HepG2 (cell line): ENCODE results near the gene KIAA1958. TPM values are rescaled to one million over a fixed set of nuclear protein-coding genes. Genes with fewer than 3 reads are reported as not detected.

ENCODE experiments used
- ATAC-seq: fragments of 200-7000 bp; cut with Tn5 transposase; 3 replicates; pipeline ENCODE4 v1.9.1; 2020; ENCODE audit warnings: mild to moderate bottlenecking, moderate library complexity
- BruUV-seq: library from RNA; stranded (reverse); fragments of 400-500 nt; replicated peaks from 2 replicates; lab custom pipeline; 2021; lab: Mats Ljungman, UMichigan
- CTCF ChIA-PET: fragments of 300-600 bp; formaldehyde crosslinking; extraction: SDS; loops from one replicate; lab custom pipeline; 2021; ENCODE audit warnings: low total read pairs, inconsistent platforms, low intra/inter-chr PET ratio; lab: Yijun Ruan, JAX
- POLR2A ChIA-PET: fragments of 350-600 bp; sonication (Branson Sonifier 250); formaldehyde crosslinking; loops from one replicate; lab custom pipeline; 2020; ENCODE audit warnings: antibody characterized with exemption, inconsistent platforms; lab: Yijun Ruan, JAX
- DNase-seq: peaks from one replicate; pipeline ENCODE4 v3.0.0-alpha.2; 2015; ENCODE audit warnings: low spot score
- FAIRE-seq: peaks from 3 replicates; lab custom pipeline; 2011; peaks lifted over from hg19 to GRCh38; lab: Jason Lieb, UNC
- H2AFZ ChIP-seq: one replicate; pipeline ENCODE4 v1.6.1; 2011; ENCODE audit warnings: low read length, inconsistent platforms
- H3K27ac ChIP-seq: fragments of 300-600 bp; 3 replicates; pipeline ENCODE4 v1.8.0; 2011; ENCODE audit warnings: mixed run types, mild to moderate bottlenecking, mixed read lengths, low read length, inconsistent platforms; ENCODE audit not compliant: insufficient read depth; ENCODE audit errors: extremely low read length
- H3K27me3 ChIP-seq, 2 experiments: fragments of 200-600 bp in 1 of 2; 2 replicates in 1 of 2; 3 replicates in 1 of 2; pipeline versions ENCODE4 v1.6.0 to v1.8.0; 2011; ENCODE audit warnings: low read length in 2 of 2, mild to moderate bottlenecking in 2 of 2, moderate library complexity in 2 of 2, inconsistent platforms in 1 of 2; ENCODE audit not compliant: insufficient read depth in 2 of 2, control insufficient read depth in 1 of 2
- H3K36me3 ChIP-seq, 2 experiments: fragments of 200-600 bp in 1 of 2; replicated peaks in 1 of 2; 2 replicates in 1 of 2; 3 replicates in 1 of 2; pipeline versions ENCODE4 v1.5.1 to v1.8.0; 2011; ENCODE audit warnings: low read length in 2 of 2, inconsistent platforms in 1 of 2; ENCODE audit not compliant: insufficient read depth in 2 of 2, control insufficient read depth in 1 of 2
- H3K4me1 ChIP-seq: 2 replicates; pipeline ENCODE4 v1.5.1; 2012; ENCODE audit warnings: low read length, inconsistent platforms; ENCODE audit not compliant: insufficient read depth
- H3K4me2 ChIP-seq: 2 replicates; pipeline ENCODE4 v1.6.0; 2011; ENCODE audit warnings: low read depth, low read length, inconsistent platforms
- H3K4me3 ChIP-seq, 3 experiments: fragments of 200-600 bp in 1 of 3; sonication (generic), shearing (Covaris generic) in 1 of 3; replicated peaks in 1 of 3; 2 replicates each; pipeline ENCODE4 v1.5.1; 2011 to 2016; ENCODE audit warnings: low read length in 3 of 3, inconsistent platforms in 2 of 3, low read depth in 2 of 3, mild to moderate bottlenecking in 2 of 3, control low read depth in 1 of 3, mixed read lengths in 1 of 3; ENCODE audit not compliant: insufficient read depth in 1 of 3
- H3K79me2 ChIP-seq: one replicate; pipeline ENCODE4 v1.6.1; 2011; ENCODE audit warnings: low read length, inconsistent platforms; ENCODE audit not compliant: insufficient read depth
- H3K9ac ChIP-seq: 2 replicates; pipeline ENCODE4 v1.6.0; 2011; ENCODE audit warnings: mild to moderate bottlenecking, low read depth, low read length, inconsistent platforms; ENCODE audit not compliant: insufficient read depth
- H3K9me3 ChIP-seq: 2 replicates; pipeline ENCODE4 v1.5.1; 2012; ENCODE audit warnings: mild to moderate bottlenecking, low read length
- H4K20me1 ChIP-seq: 2 replicates; pipeline ENCODE4 v1.6.0; 2011; ENCODE audit warnings: inconsistent platforms, mild to moderate bottlenecking, low read length, moderate library complexity; ENCODE audit not compliant: insufficient read depth
- SMARCE1 ChIP-seq: fragments of 450-650 bp; IDR thresholded peaks from 2 replicates; pipeline ENCODE4 v1.6.1; 2017; ENCODE audit warnings: borderline replicate concordance
- ZNF678 ChIP-seq: sonication (generic); formaldehyde crosslinking; IDR thresholded peaks from 2 replicates; pipeline ENCODE4 v1.4.0; 2020; ENCODE audit warnings: mild to moderate bottlenecking, missing genetic modification reagents
- WGBS: methylation state at CpG from one replicate; pipeline ENCODE4 v1.1.6; 2017; ENCODE audit warnings: low lambda C conversion rate; 5-methylcytosine and 5-hydroxymethylcytosine counted together
- in situ Hi-C: cut with HindIII; loops from 2 replicates; pipeline ENCODE4 v1.10.0; 2017; ENCODE audit warnings: low pct_unique_long_range_greater_than_20kb; ENCODE audit not compliant: extremely low pct_ligation_motif_present
- intact Hi-C: fragments of 100-400 bp; cut with micrococcal nuclease; formaldehyde crosslinking; loops from one replicate; pipeline ENCODE4 v1.10.0; 2022; ENCODE audit not compliant: unreplicated experiment
- polyA plus RNA-seq, 8 experiments: library from polyadenylated mRNA; depleted of rRNA in 3 of 8; stranded (reverse) in 7 of 8; unstranded in 1 of 8; fragments of >200 nt; fragmentation: Illumina TruSeq in 4 of 8; extraction: Trizol in 4 of 8; gene quantifications; 2 replicates each; pipeline versions ENCODE4 v1.2.1 to v1.2.3, GENCODE V29; 2011 to 2016; ENCODE audit warnings: low read depth in 4 of 8, missing spikeins in 1 of 8, mixed read lengths in 1 of 8; ENCODE audit not compliant: insufficient read depth in 1 of 8
- total RNA-seq, 5 experiments: library from RNA; depleted of rRNA; stranded (reverse); fragments of >200 nt; fragmentation: Illumina TruSeq; extraction: Trizol; gene quantifications; 2 replicates each; pipeline ENCODE4 v1.2.3, GENCODE V29; 2016; ENCODE audit warnings: low read depth in 1 of 5

Gene KIAA1958
- total and polyA plus RNA-seq, 2 of the 13 experiments (the other 11 are each of a cell fraction or from before 2014, with no cell fraction given), result 8.5 to 10.3 TPM

- no peak for TF ChIP-seq ZNF678 (CRISPR knock-in tag)
- BruUV-seq, result no TSS peak
- Histone ChIP-seq H3K9me3 (no peaks in the 10 kb centered on the region), H3K27ac (no peak overlapping the region), H3K27me3 (no peaks in the 10 kb centered on the region), H3K9ac (no peak overlapping the region), H3K4me3 (no peak overlapping the region), H3K4me2 (no peak overlapping the region), H3K36me3 (peaks cover 7 to 29% of the 10 kb centered on the region in 2 experiments), H3K79me2 (peaks cover 4% of the 10 kb centered on the region), H3K4me1 (peaks cover 10% of the 10 kb centered on the region; the same call in 1 of the 2 replicates), H2AFZ (no peak overlapping the region), H4K20me1 (no peaks in the 10 kb centered on the region)
- ChIA-PET POLR2A (no interaction called here), CTCF (no interaction called here)
- WGBS, result 0% methylated on average over 1 of the region's 1 CpG
- in situ Hi-C loops, result no loop called here
- ATAC-seq (no peak), DNase-seq (no peak), FAIRE-seq (no peak)
- intact Hi-C loops, result loop anchor here (10.0 kb wide), 1 partner anchor 350 kb away; no protein-coding TSS in a partner anchor
Observed at GRCh38 chr9:112445196-112445595, 41.4 kb upstream of the KIAA1958 start.

GRCh38 chr9:112446080-112446479 lies 40.5 kb upstream of the KIAA1958 start:
- no peak overlapping the region for H3K9ac ChIP-seq
- BruUV-seq, result no TSS peak
- FAIRE-seq, result no peak
- peaks cover 10% of the 10 kb centered on the region; the same call in 1 of the 2 replicates for H3K4me1 ChIP-seq
- DNase-seq, result no peak
- ChIA-PET POLR2A (no interaction called here), CTCF (no interaction called here)
- H2AFZ ChIP-seq, result no peak overlapping the region
- H3K79me2 ChIP-seq, result peaks cover 4% of the 10 kb centered on the region
- H3K27ac ChIP-seq, result no peak overlapping the region
- no peak for TF ChIP-seq SMARCE1
- ATAC-seq, result no peak
- H3K36me3 ChIP-seq, result peaks cover 7 to 27% of the 10 kb centered on the region in 2 experiments
- WGBS, result 100% methylated on average over 2 of the region's 2 CpGs
- no peak overlapping the region for H3K4me3 ChIP-seq
- in situ Hi-C loops (no loop called here), intact Hi-C loops (loop anchor here (10.0 kb wide), 1 partner anchor 349 kb away; no protein-coding TSS in a partner anchor)
- no peaks in the 10 kb centered on the region for H3K27me3 ChIP-seq
- no peaks in the 10 kb centered on the region for H4K20me1 ChIP-seq
- H3K9me3 ChIP-seq, result no peaks in the 10 kb centered on the region
- no peak overlapping the region for H3K4me2 ChIP-seq
